NCI-H345 (cell line): ENCODE results near the gene GPSM3.

ENCODE experiments used
- DNase-seq: peaks from one replicate; lab custom pipeline; 2025; lab: John Stamatoyannopoulos, UW

The GPSM3 gene

GRCh38 chr6:32173051-32173727 lies 19.3 kb downstream of the GPSM3 start:
- no peak for DNase-seq

DNA sequence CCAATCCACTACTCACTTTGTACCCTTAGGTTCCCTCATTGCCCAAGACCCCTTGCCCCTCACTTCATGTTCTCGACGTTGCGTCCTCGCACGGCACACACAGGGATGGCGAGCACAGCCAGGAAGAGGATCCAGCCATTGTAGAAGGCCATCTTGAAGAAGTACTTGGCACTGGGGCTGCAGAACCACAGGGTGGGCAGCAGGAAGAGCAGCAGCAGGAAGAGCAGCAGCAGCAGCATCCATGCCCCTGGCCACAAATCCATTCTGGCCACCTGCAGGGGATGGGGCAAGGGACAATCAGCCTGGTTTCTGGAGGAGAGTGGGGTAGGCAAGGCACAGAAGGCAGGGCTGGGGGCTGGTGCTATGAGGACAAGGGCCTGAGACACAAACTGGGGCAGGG lies 21.2 kb downstream of the GPSM3 start:
- no peak for DNase-seq

- DNase-seq, result no peak
These were observed 22.1 kb downstream of the GPSM3 start for GRCh38 chr6:32170294-32170693.

- DNase-seq, result no peak
These were observed 23.4 kb downstream of the GPSM3 start for GRCh38 chr6:32168807-32169591.

- no peak for DNase-seq
These were observed 24.1 kb downstream of the GPSM3 start for GRCh38 chr6:32168350-32168749.

DNA sequence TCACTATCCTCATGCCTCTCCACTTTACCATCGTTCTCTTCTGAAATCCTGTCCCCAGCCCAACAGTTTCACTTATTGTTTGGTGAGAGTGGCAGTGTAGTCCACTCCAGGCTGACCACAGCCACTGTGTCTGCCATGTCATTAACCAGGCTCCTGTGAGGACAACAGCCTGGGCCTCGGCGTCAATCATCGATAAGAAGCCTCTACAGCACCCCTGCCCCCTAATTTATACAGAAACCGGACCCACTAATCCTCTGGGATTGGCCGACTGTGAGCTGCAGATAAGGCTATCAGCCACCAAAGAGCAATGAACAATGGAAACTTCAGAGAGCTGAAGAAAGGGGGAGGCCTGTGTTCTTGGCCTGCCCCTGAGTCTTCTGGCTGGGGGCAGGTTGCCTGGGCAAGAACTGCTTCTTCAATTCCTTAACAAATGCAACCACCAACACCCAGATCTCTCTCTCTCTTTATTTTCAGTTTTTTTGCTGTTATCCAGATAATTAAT lies 24.6 kb downstream of the GPSM3 start:
- no peak for DNase-seq

DNA sequence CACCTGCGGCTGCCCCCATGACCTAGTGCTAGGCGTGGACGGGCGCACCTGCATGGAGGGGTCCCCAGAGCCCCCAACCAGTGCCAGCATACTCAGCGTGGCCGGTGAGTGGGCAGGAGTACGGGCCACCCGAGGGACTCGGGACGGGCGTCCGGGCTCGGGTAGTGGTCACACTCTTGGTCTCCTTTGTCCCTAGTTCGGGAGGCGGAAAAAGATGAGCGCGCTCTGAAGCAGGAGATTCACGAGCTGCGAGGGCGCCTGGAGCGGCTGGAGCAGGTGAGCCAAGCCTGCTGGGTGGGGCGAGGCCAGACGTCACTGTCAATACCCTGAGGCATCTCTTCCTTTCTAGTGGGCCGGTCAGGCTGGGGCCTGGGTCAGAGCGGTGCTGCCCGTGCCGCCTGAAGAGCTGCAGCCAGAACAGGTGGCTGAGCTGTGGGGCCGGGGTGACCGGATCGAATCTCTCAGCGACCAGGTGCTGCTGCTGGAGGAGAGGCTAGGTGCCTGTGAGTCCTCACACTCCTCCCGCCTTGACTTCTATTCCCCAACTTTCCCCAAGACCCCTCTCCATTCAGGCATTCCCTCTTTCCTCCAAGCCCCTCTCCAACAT lies 25.2 kb downstream of the GPSM3 start:
- no peak for DNase-seq

DNA sequence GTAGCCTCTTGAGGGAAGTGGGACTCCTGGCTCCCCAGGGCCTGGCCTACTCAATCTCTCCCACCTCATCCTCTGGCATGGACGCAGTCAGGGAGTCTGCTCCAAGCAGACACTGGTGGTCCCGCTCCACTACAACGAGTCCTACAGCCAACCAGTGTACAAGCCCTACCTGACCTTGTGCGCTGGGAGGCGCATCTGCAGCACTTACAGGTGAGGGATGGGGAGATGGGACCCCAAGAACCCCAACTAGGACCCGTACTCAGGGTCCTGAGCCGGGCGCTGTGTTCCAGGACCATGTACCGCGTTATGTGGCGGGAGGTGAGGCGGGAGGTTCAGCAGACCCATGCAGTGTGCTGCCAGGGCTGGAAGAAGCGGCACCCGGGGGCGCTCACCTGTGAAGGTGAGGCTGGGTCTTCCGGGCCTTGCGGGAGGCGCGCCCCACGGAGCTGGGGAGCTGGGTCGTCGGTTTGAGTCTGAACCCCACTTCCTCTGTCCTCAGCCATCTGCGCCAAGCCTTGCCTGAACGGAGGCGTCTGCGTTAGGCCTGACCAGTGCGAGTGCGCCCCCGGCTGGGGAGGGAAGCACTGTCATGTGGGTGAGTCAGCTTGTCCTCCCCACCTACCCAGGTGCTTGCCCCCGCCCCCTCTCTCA lies 25.9 kb downstream of the GPSM3 start:
- no peak for DNase-seq

DNA sequence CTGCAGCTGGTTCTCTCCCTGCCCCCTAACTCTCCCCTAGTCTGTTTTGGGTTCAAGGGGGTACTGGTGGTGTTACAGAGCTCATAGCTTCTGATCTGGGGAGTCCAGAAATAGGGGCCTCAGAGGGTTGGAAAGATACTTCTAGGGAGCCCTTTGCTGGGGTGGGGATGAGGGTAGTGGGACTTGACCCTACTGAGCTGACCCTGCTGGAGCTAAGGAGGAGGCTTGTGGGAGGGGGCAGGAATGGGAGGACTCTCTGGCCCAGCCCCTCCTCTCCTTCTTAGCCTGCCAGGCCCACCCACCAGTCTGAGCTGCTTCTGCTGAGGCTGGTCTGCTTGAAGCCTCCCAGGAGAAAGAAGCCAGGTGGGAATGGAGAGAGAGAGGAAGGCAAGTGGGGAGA lies 28.1 kb downstream of the GPSM3 start, which contains the start of gene EGFL8:
Gene EGFL8, plus strand, starts transcription at position 301 of the 400 bp plus-strand sequence. CDS start 1,571 bp downstream, outside the sequence.
- DNase-seq, result no peak

GRCh38 chr6:32163559-32164258 lies 28.7 kb downstream of the GPSM3 start:
- no peak for DNase-seq

GRCh38 chr6:32158052-32158451 lies 34.4 kb downstream of the GPSM3 start:
- DNase-seq, result no peak

DNA sequence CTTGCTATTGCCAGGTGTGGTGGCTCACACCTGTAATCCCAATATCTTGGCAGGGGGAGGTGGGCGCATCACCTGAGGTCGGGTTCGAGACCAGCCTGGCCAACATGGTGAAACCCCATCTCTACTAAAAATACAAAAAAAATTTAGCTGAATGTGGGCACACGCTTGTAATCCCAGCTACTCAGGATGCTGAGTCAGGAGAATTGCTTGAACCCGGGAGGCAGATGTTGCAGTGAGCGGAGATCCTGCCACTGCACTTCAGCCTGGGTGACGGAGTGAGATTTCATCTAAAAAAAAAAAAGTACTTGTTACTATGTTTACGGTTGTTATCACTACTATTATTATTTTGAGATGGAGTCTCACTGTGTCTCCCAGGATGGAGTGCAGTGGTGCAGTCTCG lies 35.6 kb downstream of the GPSM3 start:
- no peak for DNase-seq

- DNase-seq, result peak; percentile 77
These were observed 37.8 kb downstream of the GPSM3 start for GRCh38 chr6:32154514-32155161.

GRCh38 chr6:32153564-32154513 lies 38.6 kb downstream of the GPSM3 start, which contains the start of gene PPT2:
Gene PPT2 (plus strand): TSS chr6:32154141. CDS start chr6:32154595, 454 bp downstream.
- peak; percentile 77 for DNase-seq

GRCh38 chr6:32152769-32153563 lies 39.5 kb downstream of the GPSM3 start:
- no peak for DNase-seq

- DNase-seq, result no peak
These were observed 40.3 kb downstream of the GPSM3 start, which contains the start of gene PRRT1 for GRCh38 chr6:32151863-32152768. Gene PRRT1 (minus strand): TSS chr6:32151939. CDS start chr6:32151827, 112 bp downstream.

DNA sequence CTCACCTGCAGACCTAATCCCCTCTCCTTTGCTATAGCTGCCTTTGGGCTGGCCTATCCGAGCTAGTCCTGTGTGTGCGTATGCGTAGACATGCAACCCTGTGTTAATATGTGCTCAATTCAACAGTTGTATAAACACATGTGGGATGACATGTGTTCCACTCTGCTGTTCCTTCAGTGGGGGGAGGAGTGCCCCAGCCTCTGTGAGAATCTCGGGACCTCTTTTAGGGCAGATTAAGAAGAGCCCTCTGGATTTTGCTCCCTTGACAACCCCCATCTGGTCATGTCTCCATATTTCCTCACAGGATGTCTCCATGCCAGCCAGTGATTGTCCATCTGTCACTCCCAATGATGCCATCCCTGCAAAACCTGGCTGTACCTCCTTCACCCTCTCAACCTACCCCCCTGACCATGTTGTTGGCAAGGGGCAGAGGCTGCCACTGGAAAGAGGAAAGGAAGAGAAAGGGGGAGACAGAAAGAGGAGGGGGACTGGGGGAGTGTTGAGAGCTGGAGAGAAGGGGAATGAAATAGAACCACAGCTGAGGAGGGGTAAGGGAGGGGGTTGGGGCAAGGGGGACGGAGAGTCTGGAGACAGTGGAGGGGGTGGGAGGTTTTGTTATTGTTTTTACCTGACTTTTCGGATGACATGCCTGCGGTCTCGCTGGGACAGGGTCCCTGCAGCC lies 41.1 kb downstream of the GPSM3 start:
- no peak for DNase-seq
